GM12878 (cell line): ENCODE data around the gene ISY1. TPM values are rescaled to one million over a fixed set of nuclear protein-coding genes. Genes with fewer than 3 reads are reported as not detected.

Experiments used
- ATAC-seq: fragments of 200-7000 bp; cut with Tn5 transposase; 3 replicates; pipeline ENCODE4 v1.9.1; 2020; ENCODE audit warnings: mild to moderate bottlenecking, moderate library complexity
- BruUV-seq: library from RNA; stranded (reverse); fragments of 400-500 nt; replicated peaks from 2 replicates; lab custom pipeline; 2021; lab: Mats Ljungman, UMichigan
- CTCF ChIA-PET: fragments of 300-600 bp; sonication (Branson Sonifier 250); formaldehyde crosslinking; extraction: SDS; loops from one replicate; lab custom pipeline; 2021; ENCODE audit warnings: inconsistent platforms; lab: Yijun Ruan, JAX
- POLR2A ChIA-PET: fragments of 350-600 bp; formaldehyde crosslinking; extraction: SDS; loops from one replicate; lab custom pipeline; 2021; ENCODE audit warnings: inconsistent platforms; lab: Charles Lee
- RAD21 ChIA-PET: fragments of 300-600 bp; sonication (Branson Sonifier 250); formaldehyde crosslinking; loops from one replicate; lab custom pipeline; 2023; ENCODE audit warnings: antibody characterized with exemption; ENCODE audit not compliant: unreplicated experiment; lab: Charles Lee
- SMC1A ChIA-PET: fragments of 300-600 bp; sonication (Branson Sonifier 250); formaldehyde crosslinking; loops from one replicate; lab custom pipeline; 2023; ENCODE audit not compliant: unreplicated experiment, uncharacterized antibody; lab: Charles Lee
- DNase-seq: peaks from one replicate; pipeline ENCODE4 v3.0.0-alpha.2; 2011; ENCODE audit warnings: low read depth, low spot score
- FAIRE-seq: peaks from 3 replicates; lab custom pipeline; 2011; peaks lifted over from hg19 to GRCh38; lab: Jason Lieb, UNC
- H2AFZ ChIP-seq: 2 replicates; pipeline ENCODE4 v1.6.0; 2011; ENCODE audit warnings: low read depth, low read length, control low read depth; ENCODE audit not compliant: control insufficient read depth
- H3K27ac ChIP-seq: 2 replicates; pipeline ENCODE4 v1.5.1; 2011; ENCODE audit warnings: control low read depth; ENCODE audit not compliant: control insufficient read depth, insufficient read depth
- H3K27me3 ChIP-seq, 2 experiments: replicated peaks in 1 of 2; 2 replicates each; pipeline versions ENCODE4 v1.6.0 to v1.6.1; 2011; ENCODE audit warnings: low read length in 1 of 2; ENCODE audit not compliant: control insufficient read depth in 2 of 2, insufficient read depth in 2 of 2
- H3K36me3 ChIP-seq, 2 experiments: 2 replicates each; pipeline ENCODE4 v1.5.1; 2011; ENCODE audit warnings: low read length in 1 of 2; ENCODE audit not compliant: control insufficient read depth in 2 of 2, insufficient read depth in 2 of 2
- H3K4me1 ChIP-seq: 2 replicates; pipeline ENCODE4 v1.6.1; 2011; ENCODE audit warnings: mild to moderate bottlenecking, low read length, moderate library complexity, mixed read lengths; ENCODE audit not compliant: control insufficient read depth, insufficient read depth
- H3K4me2 ChIP-seq: 2 replicates; pipeline ENCODE4 v1.6.0; 2011; ENCODE audit warnings: control low read depth; ENCODE audit not compliant: control insufficient read depth, insufficient read depth
- H3K4me3 ChIP-seq: fragments of 200-600 bp; sonication (generic); 2 replicates; pipeline ENCODE4 v1.5.1; 2016
- H3K79me2 ChIP-seq: 2 replicates; pipeline ENCODE4 v1.6.0; 2011; ENCODE audit warnings: low read length; ENCODE audit not compliant: control insufficient read depth, insufficient read depth
- H3K9ac ChIP-seq: 2 replicates; pipeline ENCODE4 v1.8.0; 2011; ENCODE audit warnings: low read length, control low read depth, mixed read lengths; ENCODE audit not compliant: control insufficient read depth, insufficient read depth
- H3K9me3 ChIP-seq: replicated peaks from 3 replicates; pipeline ENCODE4 v1.5.1; 2011; ENCODE audit warnings: mild to moderate bottlenecking, low read length; ENCODE audit not compliant: control insufficient read depth, insufficient read depth
- H4K20me1 ChIP-seq: 2 replicates; pipeline ENCODE4 v1.6.0; 2011; ENCODE audit not compliant: control insufficient read depth, insufficient read depth
- ATF3 ChIP-seq: IDR thresholded peaks from 2 replicates; pipeline ENCODE4 v1.6.1; 2011; ENCODE audit warnings: low read depth, mild to moderate bottlenecking, low read length, moderate library complexity, borderline replicate concordance; ENCODE audit errors: extremely low read depth
- CTCF ChIP-seq, 3 experiments: IDR thresholded peaks in 2 of 3; conservative IDR thresholded peaks in 1 of 3; 2 replicates each; pipeline ENCODE4 v1.5.1; 2011; ENCODE audit warnings: low read depth in 3 of 3, low read length in 3 of 3, mild to moderate bottlenecking in 3 of 3, control low read depth in 2 of 3, moderate library complexity in 2 of 3, inconsistent platforms in 1 of 3, mixed read lengths in 1 of 3; ENCODE audit not compliant: control insufficient read depth in 2 of 3, insufficient read depth in 1 of 3; ENCODE audit errors: extremely low read depth in 1 of 3
- FOXM1 ChIP-seq: IDR thresholded peaks from 2 replicates; pipeline ENCODE4 v1.6.1; 2012; ENCODE audit warnings: low read depth, mild to moderate bottlenecking, inconsistent platforms, low read length, moderate library complexity
- MEF2B ChIP-seq: fragments of 450-650 bp; IDR thresholded peaks from 2 replicates; pipeline ENCODE4 v1.6.1; 2018; ENCODE audit warnings: mild to moderate bottlenecking, moderate library complexity; ENCODE audit not compliant: partially characterized antibody, poor library complexity, severe bottlenecking
- ZNF207 ChIP-seq: fragments of 450-650 bp; IDR thresholded peaks from 2 replicates; pipeline ENCODE4 v1.6.1; 2014; ENCODE audit warnings: antibody characterized with exemption, mild to moderate bottlenecking, borderline replicate concordance
- WGBS: methylation state at CpG from one replicate; pipeline ENCODE4 v1.1.6; 2016; ENCODE audit warnings: low lambda C conversion rate; ENCODE audit not compliant: insufficient replicate concordance, insufficient coverage; ENCODE audit errors: missing lambda C conversion rate; 5-methylcytosine and 5-hydroxymethylcytosine counted together
- in situ Hi-C: fragments of 300-500 bp; cut with MboI; formaldehyde crosslinking; loops from 9 replicates; pipeline ENCODE4 v1.14.3; 2018; ENCODE audit warnings: mixed read lengths
- intact Hi-C: fragments of 100-400 bp; cut with micrococcal nuclease; formaldehyde crosslinking; loops from one replicate; pipeline ENCODE4 v1.14.2; 2022; ENCODE audit not compliant: unreplicated experiment
- polyA plus RNA-seq, 11 experiments: library from polyadenylated mRNA; depleted of rRNA in 4 of 11; unstranded in 6 of 11; stranded (reverse) in 5 of 11; fragments of >200 nt; fragmentation: Nextera tagmentation in 4 of 11; fragmentation: Illumina TruSeq in 1 of 11; extraction: Ambion mirVana in 4 of 11; extraction: Trizol in 1 of 11; gene quantifications; 1 replicate in 1 of 11; 2 replicates in 10 of 11; pipeline versions ENCODE4 v1.2.1 to v1.2.3, GENCODE V29; 2011 to 2016; ENCODE audit warnings: inconsistent platforms in 2 of 11, missing spikeins in 2 of 11, low read depth in 1 of 11
- total RNA-seq, 4 experiments: library from RNA; depleted of rRNA in 3 of 4; stranded (reverse); fragments of >200 nt in 3 of 4; fragmentation: Illumina TruSeq in 1 of 4; extraction: Trizol in 1 of 4; gene quantifications; 2 replicates each; pipeline versions ENCODE4 v1.2.1 to v1.2.3, GENCODE V29; 2013 to 2021

Gene ISY1
- total and polyA plus RNA-seq, 10 of the 15 experiments (the other 5 are each of a cell fraction or from before 2014, with no cell fraction given), result 28.3 to 72.2 (median 44.7) TPM

GRCh38 chr3:129162729-129163579 lies 2.1 kb upstream of the ISY1 start:
- in situ Hi-C loops, result no loop called here
- TF ChIP-seq ATF3 (no peak), MEF2B (no peak), CTCF (IDR thresholded peaks at IDR 0.05 in 2 of 3, conservative IDR thresholded peaks at IDR 0.05 in 1 of 3; ENCODE audit: control insufficient read depth in 2 of 3, extremely low read depth in 1 of 3, insufficient read depth in 1 of 3, low read depth in 3 of 3, low read length in 3 of 3) (peak; percentile 16 to 42 (median 18); a peak in 4 of 6 replicates), FOXM1 (peak; percentile 30; the same call in 1 of the 2 replicates), ZNF207 (no peak)
- H3K4me1 ChIP-seq, result peaks cover 4% of the 10 kb centered on the region
- no peaks in the 10 kb centered on the region for H3K27me3 ChIP-seq
- CTCF ChIA-PET, result interaction anchor here (0.6 to 3.6 kb wide), 15 partner anchors 9 to 483 kb away, joined by 3 to 36 read pairs (median 6); partner anchors contain the start of genes CNBP and COPG1
- FAIRE-seq, result no peak
- H3K4me2 ChIP-seq, result no peak overlapping the region
- H3K9ac ChIP-seq, result no peak overlapping the region
- H3K79me2 ChIP-seq, result peaks cover 24% of the 10 kb centered on the region
- BruUV-seq, result no TSS peak
- DNase-seq, result no peak
- no peaks in the 10 kb centered on the region for H3K9me3 ChIP-seq
- 0 out of 3 replicates have a peak, but pooled peaks have one; percentile 6 for ATAC-seq
- RAD21 ChIA-PET, result interaction anchor here (1.1 to 3.0 kb wide), 10 partner anchors 18 to 284 kb away, joined by 3 to 29 read pairs (median 5); partner anchors contain the start of gene COPG1
- H3K27ac ChIP-seq, result no peak overlapping the region
- intact Hi-C loops, result no loop called here
- peaks cover 3 to 18% of the 10 kb centered on the region in 2 experiments for H3K36me3 ChIP-seq
- H4K20me1 ChIP-seq, result no peaks in the 10 kb centered on the region
- POLR2A ChIA-PET, result interaction anchor here (0.7 to 2.7 kb wide), 7 partner anchors 11 to 153 kb away, joined by 3 to 17 read pairs (median 6); partner anchors contain the start of gene COPG1
- 55% methylated on average over 5 of the region's 5 CpGs for WGBS
- no peak overlapping the region for H2AFZ ChIP-seq
- SMC1A ChIA-PET, result interaction anchor here (0.7 to 2.4 kb wide), 14 partner anchors 11 to 192 kb away, joined by 3 to 33 read pairs (median 6); partner anchors contain the start of genes COPG1 and RAB43
- no peak overlapping the region for H3K4me3 ChIP-seq
